Measurements from ENCODE around the gene TMEM201.
"Not testable (repeated sequence)": the region's sequence is repeated elsewhere in the genome, so short reads cannot be mapped to it uniquely, and the experiment has no call there.

The TMEM201 gene

GRCh38 chr1:9601942-9602793, 13.5 kb downstream of the TMEM201 start:
- no peak for DNase-seq

GRCh38 chr1:9602794-9603167, 14.1 kb downstream of the TMEM201 start:
- DNase-seq, result no peak

GRCh38 chr1:9603307-9603706, 14.6 kb downstream of the TMEM201 start:
- no peak for DNase-seq

DNA sequence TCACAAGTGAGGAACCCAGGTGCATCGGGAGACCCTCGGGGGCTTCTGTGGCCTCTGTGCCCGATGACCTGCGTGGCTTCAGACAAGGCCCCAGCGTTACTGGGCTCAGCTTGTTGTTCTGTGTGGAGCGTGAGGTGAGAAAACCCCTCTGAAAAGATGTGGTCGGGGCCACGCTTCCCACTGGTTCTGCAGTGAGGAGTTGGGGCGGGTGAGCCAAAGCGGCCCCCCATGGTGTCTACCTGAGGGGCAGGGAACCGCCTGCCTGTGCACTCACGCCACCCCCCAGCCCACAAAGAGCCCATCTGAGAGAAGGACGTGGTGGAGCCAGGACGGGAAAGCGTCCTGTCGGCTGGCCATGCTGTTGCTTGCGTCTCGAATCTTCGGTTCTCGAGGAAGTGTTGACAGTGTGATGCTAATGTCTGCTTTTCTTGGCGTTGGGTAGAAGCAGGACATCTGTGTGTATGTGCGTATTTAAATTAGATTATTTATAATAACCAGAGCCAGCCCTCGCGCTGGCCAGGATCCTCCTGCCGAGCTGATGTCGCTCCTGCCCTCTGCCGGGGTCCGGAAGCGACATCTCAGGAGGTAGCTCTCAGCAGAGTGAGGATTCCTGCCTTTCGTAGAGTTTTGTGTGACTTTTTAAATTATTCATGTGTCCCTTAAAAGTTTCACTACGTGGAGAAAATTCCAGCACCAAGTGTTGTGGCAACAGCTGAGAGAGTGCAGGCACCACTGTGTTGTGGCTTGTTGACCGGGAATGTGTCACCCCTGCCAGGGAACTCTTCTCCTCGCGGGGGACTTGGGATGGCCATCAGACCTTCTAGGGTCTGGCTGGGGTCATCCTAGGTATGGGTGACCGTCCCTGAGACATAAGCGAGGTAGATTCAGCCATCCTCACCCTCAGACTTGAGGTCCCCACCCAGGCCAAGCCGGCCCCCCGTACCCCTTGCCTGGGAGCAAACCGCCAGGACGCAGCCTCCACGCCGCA, 15.3 kb downstream of the TMEM201 start:
- DNase-seq, result no peak

DNA sequence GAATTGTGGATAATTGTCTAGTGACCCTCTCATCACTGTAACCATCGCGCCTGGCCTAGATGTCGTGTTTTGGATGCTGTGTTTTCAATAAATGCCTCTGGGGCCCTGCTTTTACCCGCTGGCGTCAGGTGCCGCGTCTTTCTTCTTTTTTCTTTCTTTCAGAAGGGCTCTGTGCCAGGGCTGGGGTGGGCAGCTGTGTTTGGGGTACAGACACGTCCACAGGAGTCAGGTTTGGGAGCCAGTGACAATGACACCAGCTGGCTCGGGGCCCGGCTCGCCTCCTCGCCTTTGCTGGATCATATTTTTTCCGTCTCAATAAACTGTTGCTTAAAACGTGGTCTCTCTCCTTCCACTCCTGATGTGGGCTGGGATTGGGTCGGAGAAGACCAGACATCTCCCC, 16.1 kb downstream of the TMEM201 start:
- no peak for DNase-seq

DNA sequence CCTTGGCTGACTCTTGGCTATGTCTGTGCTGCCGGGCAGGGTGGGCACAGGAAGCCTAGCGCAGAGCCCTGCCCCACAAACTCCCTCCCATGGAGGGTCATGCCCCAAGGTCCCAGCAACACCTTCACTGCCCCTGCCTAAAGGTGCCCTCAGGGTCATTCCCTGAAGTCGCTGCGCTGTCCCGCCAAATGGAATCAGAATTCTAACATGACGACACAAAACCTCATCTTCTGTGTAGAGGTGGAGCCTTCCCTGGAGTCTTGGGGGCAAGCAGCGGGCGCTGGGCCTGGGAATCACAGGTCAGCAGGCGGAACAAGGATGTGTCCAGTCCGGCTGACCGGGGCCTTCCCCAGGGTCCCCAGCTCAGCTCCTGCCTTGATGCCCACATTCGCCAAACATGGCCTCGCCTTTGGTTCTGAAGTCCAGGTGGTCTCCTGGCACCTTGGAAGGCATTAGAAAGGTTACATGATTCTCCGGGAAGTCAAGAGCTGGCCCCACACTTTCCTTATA, 17.3 kb downstream of the TMEM201 start:
- DNase-seq, result no peak

GRCh38 chr1:9606458-9606857, 17.7 kb downstream of the TMEM201 start:
- no peak for DNase-seq

DNA sequence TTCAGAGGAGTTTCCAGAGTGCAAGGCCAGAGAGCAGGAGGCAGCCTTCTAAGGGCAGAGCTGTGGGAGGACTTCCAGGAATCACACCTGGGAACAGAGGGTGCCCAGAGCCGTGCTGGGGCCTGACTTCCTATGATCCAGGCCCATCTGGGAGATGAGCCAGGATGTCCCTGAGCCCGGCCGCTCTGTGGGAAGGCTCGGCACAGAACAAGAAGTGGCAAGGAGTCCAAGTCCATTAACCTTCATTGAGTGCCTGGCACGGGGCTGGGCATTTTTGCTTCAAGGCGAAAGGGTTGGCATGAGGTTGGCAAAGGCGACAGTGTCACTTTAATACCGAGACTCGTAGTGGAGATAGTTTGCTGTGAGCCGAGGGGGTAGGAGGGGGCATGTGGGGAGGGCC, 18.2 kb downstream of the TMEM201 start:
- no peak for DNase-seq

GRCh38 chr1:9607352-9607751, 18.6 kb downstream of the TMEM201 start:
- DNase-seq, result no peak

DNA sequence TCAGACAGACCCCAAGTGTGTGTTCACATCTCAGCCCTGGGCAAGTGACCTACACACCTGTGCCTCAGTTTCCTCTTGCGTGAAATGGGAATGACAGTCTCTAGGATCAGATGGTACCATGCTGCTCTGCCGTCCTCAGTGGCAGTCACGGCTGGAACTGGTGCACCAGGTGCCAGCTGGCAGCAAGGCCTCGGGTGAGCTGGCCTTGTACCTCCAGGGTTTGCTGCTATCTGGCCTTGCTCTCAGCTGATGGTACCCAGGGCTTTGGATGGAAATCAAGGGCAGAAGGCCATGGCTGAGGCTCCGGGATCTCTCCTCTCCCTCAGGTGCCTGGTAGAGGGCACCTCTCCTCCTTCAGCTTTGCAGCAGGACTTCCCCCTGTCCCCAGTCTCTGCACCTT, 21.3 kb downstream of the TMEM201 start:
- no peak for DNase-seq

GRCh38 chr1:9610548-9610947, 21.8 kb downstream of the TMEM201 start:
- no peak for DNase-seq

GRCh38 chr1:9611716-9612115, 23.0 kb downstream of the TMEM201 start:
- no peak for DNase-seq

- no peak for DNase-seq
Measured at GRCh38 chr1:9612162-9612845, 23.6 kb downstream of the TMEM201 start.

- no peak for DNase-seq
Measured at GRCh38 chr1:9612871-9613624, 24.3 kb downstream of the TMEM201 start.

DNA sequence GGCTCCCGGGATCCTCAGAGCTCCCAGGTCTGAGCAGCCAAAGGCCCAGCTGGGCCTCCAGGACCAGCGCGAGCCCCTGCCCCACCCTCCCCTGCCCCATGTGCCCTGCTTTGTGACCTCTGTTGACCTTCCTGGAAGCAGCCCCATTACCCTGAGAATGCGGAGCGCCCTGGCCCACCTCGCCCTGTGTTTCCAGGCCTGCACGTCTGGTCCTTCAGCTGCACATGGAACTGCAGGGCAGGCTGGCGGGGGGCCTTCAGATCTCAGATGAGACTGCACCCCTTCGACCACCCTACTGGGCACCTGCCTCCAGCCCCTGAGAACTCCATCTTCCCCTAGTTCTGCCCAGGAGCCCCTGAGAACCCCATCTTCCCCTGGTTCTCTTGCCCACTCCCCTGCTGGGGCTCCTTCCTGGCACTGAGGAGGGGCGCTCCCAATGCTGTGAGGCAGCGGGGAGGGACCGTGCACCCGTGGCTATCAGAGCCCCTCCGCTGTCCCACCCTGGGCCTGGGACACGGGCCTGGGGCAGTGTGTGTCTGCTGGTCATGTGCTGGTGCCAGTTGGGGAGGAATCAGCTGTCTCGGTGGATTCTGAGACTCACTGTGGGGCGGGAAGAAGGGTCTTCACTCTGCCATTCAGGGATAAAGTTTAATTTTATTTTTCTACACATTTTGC, 25.1 kb downstream of the TMEM201 start:
- DNase-seq, result no peak

- DNase-seq, result no peak
Measured at GRCh38 chr1:9615316-9616063, 26.8 kb downstream of the TMEM201 start.

GRCh38 chr1:9618909-9619679, 30.4 kb downstream of the TMEM201 start:
- no peak for DNase-seq

- no peak for DNase-seq
Measured at GRCh38 chr1:9621032-9621431, 32.3 kb downstream of the TMEM201 start.

DNA sequence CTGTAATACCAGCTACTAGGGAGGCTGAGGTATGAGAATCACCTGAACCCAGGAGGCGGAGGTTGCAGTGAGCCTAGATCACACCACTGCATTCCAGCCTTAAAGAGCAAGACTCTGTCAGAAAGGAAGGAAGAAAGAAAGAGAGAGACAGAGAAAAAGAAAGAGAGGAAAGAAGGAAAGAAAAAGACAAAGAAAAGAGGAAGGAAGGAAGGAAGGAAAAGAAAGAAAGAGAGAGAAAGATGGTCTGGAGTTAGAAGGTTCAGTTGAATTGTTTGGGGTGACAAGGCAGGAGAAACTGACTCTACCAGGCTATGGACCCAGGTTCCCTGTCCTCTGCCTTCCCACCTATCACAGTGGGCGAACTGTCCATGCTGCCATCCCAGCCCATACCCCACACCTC, 35.4 kb downstream of the TMEM201 start:
- DNase-seq, result no peak

GRCh38 chr1:9625030-9625429, 36.3 kb downstream of the TMEM201 start:
- DNase-seq, result not testable (repeated sequence)

Data from central memory CD4-positive, alpha-beta T cell (primary cell).